ENCODE measurements around the gene OR2V1.

Gene OR2V1

GRCh38 chr5:181087309-181087708, 43.7 kb downstream of the OR2V1 start:
- no peak for DNase-seq
- no peak for ATAC-seq (ENCODE audit: insufficient read depth, low read depth)
- TF ChIP-seq CTCF (IDR thresholded peaks at IDR 0.05; ENCODE audit: borderline replicate concordance, extremely low read depth, low read length, poor library complexity, severe bottlenecking) = no peak
- no peak for TF ChIP-seq EZH2 (IDR thresholded peaks at IDR 0.05; ENCODE audit: borderline replicate concordance, low read depth, low read length, severe bottlenecking)
- Histone ChIP-seq H3K4me2 (ENCODE audit: insufficient read depth, low read length) (no peak overlapping the region), H3K4me1 (ENCODE audit: insufficient read depth, low read length) (no peaks in the 10 kb centered on the region), H3K27me3 (ENCODE audit: insufficient read depth, low read length, poor library complexity) (no peaks in the 10 kb centered on the region), H3K79me2 (ENCODE audit: insufficient read depth, low read length) (no peaks in the 10 kb centered on the region), H3K27ac (ENCODE audit: low read length) (no peak overlapping the region), H4K20me1 (ENCODE audit: insufficient read depth, low read length) (no peaks in the 10 kb centered on the region), H2AFZ (ENCODE audit: low read depth, low read length) (no peak overlapping the region), H3K4me3 (ENCODE audit: low read depth in 1 of 2, low read length in 2 of 2) (no peak overlapping the region), H3K9ac (ENCODE audit: low read depth, low read length) (no peak overlapping the region), H3K9me3 (ENCODE audit: insufficient read depth, low read length, severe bottlenecking) (no peaks in the 10 kb centered on the region), H3K36me3 (ENCODE audit: insufficient read depth, low read length) (no peaks in the 10 kb centered on the region)

- DNase-seq (no peak), ATAC-seq (ENCODE audit: insufficient read depth, low read depth) (no peak)
- no peak overlapping the region for H2AFZ ChIP-seq (ENCODE audit: low read depth, low read length)
- H3K27me3 ChIP-seq (ENCODE audit: insufficient read depth, low read length, poor library complexity) = no peaks in the 10 kb centered on the region
- no peak overlapping the region for H3K4me2 ChIP-seq (ENCODE audit: insufficient read depth, low read length)
- TF ChIP-seq EZH2 (IDR thresholded peaks at IDR 0.05; ENCODE audit: borderline replicate concordance, low read depth, low read length, severe bottlenecking) (no peak), CTCF (IDR thresholded peaks at IDR 0.05; ENCODE audit: borderline replicate concordance, extremely low read depth, low read length, poor library complexity, severe bottlenecking) (no peak)
- no peak overlapping the region for H3K27ac ChIP-seq (ENCODE audit: low read length)
- no peak overlapping the region for H3K9ac ChIP-seq (ENCODE audit: low read depth, low read length)
- no peaks in the 10 kb centered on the region for H4K20me1 ChIP-seq (ENCODE audit: insufficient read depth, low read length)
- H3K36me3 ChIP-seq (ENCODE audit: insufficient read depth, low read length) = no peaks in the 10 kb centered on the region
- no peaks in the 10 kb centered on the region for H3K79me2 ChIP-seq (ENCODE audit: insufficient read depth, low read length)
- H3K9me3 ChIP-seq (ENCODE audit: insufficient read depth, low read length, severe bottlenecking) = no peaks in the 10 kb centered on the region
- no peak overlapping the region for H3K4me3 ChIP-seq (ENCODE audit: low read depth in 1 of 2, low read length in 2 of 2)
- no peaks in the 10 kb centered on the region for H3K4me1 ChIP-seq (ENCODE audit: insufficient read depth, low read length)
Observed at GRCh38 chr5:181086884-181087205, 44.1 kb downstream of the OR2V1 start.

- TF ChIP-seq EZH2 (IDR thresholded peaks at IDR 0.05; ENCODE audit: borderline replicate concordance, low read depth, low read length, severe bottlenecking) = no peak
- TF ChIP-seq CTCF (IDR thresholded peaks at IDR 0.05; ENCODE audit: borderline replicate concordance, extremely low read depth, low read length, poor library complexity, severe bottlenecking) = no peak
- no peak overlapping the region for H3K4me3 ChIP-seq (ENCODE audit: low read depth in 1 of 2, low read length in 2 of 2)
- H3K9me3 ChIP-seq (ENCODE audit: insufficient read depth, low read length, severe bottlenecking) = no peaks in the 10 kb centered on the region
- H3K4me2 ChIP-seq (ENCODE audit: insufficient read depth, low read length) = no peak overlapping the region
- no peaks in the 10 kb centered on the region for H4K20me1 ChIP-seq (ENCODE audit: insufficient read depth, low read length)
- DNase-seq (no peak), ATAC-seq (ENCODE audit: insufficient read depth, low read depth) (no peak)
- H3K4me1 ChIP-seq (ENCODE audit: insufficient read depth, low read length) = no peaks in the 10 kb centered on the region
- H3K27me3 ChIP-seq (ENCODE audit: insufficient read depth, low read length, poor library complexity) = peaks cover 2% of the 10 kb centered on the region
- no peak overlapping the region for H3K27ac ChIP-seq (ENCODE audit: low read length)
- no peak overlapping the region for H3K9ac ChIP-seq (ENCODE audit: low read depth, low read length)
- no peak overlapping the region for H2AFZ ChIP-seq (ENCODE audit: low read depth, low read length)
- H3K36me3 ChIP-seq (ENCODE audit: insufficient read depth, low read length) = no peaks in the 10 kb centered on the region
- no peaks in the 10 kb centered on the region for H3K79me2 ChIP-seq (ENCODE audit: insufficient read depth, low read length)
Observed at GRCh38 chr5:181086026-181086883, 44.7 kb downstream of the OR2V1 start.
